ENCODE data around the gene RYR2.

Gene RYR2

GRCh38 chr1:237713916-237714315 is 671.9 kb downstream of the RYR2 start:
- Histone ChIP-seq H3K27ac (no peak overlapping the region), H3K4me3 (no peak overlapping the region)
- DNase-seq (ENCODE audit: low spot score): no peak
- TF ChIP-seq, protein P1, sequence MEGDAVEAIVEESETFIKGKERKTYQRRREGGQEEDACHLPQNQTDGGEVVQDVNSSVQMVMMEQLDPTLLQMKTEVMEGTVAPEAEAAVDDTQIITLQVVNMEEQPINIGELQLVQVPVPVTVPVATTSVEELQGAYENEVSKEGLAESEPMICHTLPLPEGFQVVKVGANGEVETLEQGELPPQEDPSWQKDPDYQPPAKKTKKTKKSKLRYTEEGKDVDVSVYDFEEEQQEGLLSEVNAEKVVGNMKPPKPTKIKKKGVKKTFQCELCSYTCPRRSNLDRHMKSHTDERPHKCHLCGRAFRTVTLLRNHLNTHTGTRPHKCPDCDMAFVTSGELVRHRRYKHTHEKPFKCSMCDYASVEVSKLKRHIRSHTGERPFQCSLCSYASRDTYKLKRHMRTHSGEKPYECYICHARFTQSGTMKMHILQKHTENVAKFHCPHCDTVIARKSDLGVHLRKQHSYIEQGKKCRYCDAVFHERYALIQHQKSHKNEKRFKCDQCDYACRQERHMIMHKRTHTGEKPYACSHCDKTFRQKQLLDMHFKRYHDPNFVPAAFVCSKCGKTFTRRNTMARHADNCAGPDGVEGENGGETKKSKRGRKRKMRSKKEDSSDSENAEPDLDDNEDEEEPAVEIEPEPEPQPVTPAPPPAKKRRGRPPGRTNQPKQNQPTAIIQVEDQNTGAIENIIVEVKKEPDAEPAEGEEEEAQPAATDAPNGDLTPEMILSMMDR (IDR thresholded peaks at IDR 0.05): no peak

DNA sequence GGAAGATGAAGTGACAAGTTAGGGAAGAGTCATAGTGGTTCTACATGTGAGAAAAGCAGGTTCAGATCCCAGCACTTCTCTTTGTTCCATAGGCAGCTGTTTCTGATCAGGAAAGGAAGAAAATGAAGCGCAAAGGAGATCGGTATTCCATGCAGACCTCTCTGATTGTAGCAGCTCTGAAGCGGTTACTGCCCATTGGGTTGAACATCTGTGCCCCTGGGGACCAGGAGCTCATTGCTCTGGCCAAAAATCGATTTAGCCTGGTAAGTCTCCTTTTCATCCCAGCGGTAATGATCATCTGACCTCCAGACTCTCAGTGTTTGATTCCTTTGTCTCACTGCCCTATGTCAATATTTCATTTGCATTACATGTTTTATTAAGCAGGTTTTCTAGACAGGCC is 675.1 kb downstream of the RYR2 start:
- no peak for DNase-seq (ENCODE audit: low spot score)
- Histone ChIP-seq H3K4me3 (no peak overlapping the region), H3K27ac (no peak overlapping the region)
- TF ChIP-seq, protein P1 (IDR thresholded peaks at IDR 0.05): no peak

GRCh38 chr1:237730826-237731350 is 688.9 kb downstream of the RYR2 start:
- DNase-seq (ENCODE audit: low spot score): no peak
- no peak overlapping the region for H3K27ac ChIP-seq
- TF ChIP-seq, protein P1 (IDR thresholded peaks at IDR 0.05): no peak
- H3K4me3 ChIP-seq: no peak overlapping the region

GRCh38 chr1:237732657-237733056 is 690.7 kb downstream of the RYR2 start:
- TF ChIP-seq, protein P1 (IDR thresholded peaks at IDR 0.05): no peak
- Histone ChIP-seq H3K4me3 (no peak overlapping the region), H3K27ac (no peak overlapping the region)

GRCh38 chr1:237736372-237737029 is 694.5 kb downstream of the RYR2 start:
- DNase-seq (ENCODE audit: low spot score): no peak
- H3K4me3 ChIP-seq: no peak overlapping the region
- TF ChIP-seq, protein P1 (IDR thresholded peaks at IDR 0.05): no peak
- H3K27ac ChIP-seq: no peak overlapping the region

More at GRCh38 chr1:237732657-237733056, 690.7 kb downstream of the RYR2 start:
- no peak for DNase-seq (ENCODE audit: low spot score)

GRCh38 chr1:237737448-237737847 is 695.5 kb downstream of the RYR2 start:
- no peak for DNase-seq (ENCODE audit: low spot score)
- Histone ChIP-seq H3K4me3 (no peak overlapping the region), H3K27ac (no peak overlapping the region)
- TF ChIP-seq, protein P1 (IDR thresholded peaks at IDR 0.05): no peak

DNA sequence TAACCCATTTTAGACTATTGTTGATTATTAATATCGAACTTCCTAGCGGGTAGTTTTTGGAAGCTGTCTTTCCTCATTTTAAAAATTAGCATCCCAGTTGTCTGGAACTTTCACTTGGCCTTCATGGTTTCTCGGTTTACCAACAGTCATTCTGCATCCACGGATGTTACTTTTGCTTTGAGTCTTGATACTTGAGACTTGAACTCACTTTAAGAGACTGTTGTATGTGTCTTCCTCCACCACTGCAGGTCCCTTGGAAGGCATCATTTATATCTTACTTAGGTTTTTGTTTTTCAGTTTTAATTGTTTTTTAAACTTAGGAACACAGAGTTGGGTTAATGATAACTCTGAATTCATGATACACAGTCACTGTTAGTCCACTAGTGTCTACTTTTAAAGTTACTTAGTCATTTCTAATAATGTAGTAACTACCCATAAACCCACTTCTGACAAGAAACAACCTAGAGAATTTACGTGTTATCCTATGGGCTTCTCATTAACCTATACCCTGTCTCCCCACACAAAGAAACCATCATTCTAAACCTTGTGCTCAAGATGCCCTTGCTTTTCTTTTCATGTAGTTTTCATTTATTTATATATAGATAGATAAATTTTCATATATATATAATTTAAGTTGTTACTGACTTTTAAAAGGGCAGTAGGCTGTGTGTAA is 696.1 kb downstream of the RYR2 start:
- no peak overlapping the region for H3K4me3 ChIP-seq
- no peak for DNase-seq (ENCODE audit: low spot score)
- no peak overlapping the region for H3K27ac ChIP-seq
- TF ChIP-seq, protein P1 (IDR thresholded peaks at IDR 0.05): no peak
